Tibial nerve (tissue), 4 donors: ENCODE results near the gene ATXN3L. TPM values are rescaled to one million over a fixed set of nuclear protein-coding genes. Genes with fewer than 3 reads are reported as not detected.

Experiments used
- DNase-seq, 2 donors: peaks; one replicate each; pipeline ENCODE4 v3.0.0-alpha.2; 2019; ENCODE audit warnings: low spot score in 2 of 2
- H3K27ac ChIP-seq, 4 donors: fragments of 200-600 bp; sonication (generic) in 3 of 4; one replicate each; pipeline ENCODE4 v1.5.1; 2017 to 2019; ENCODE audit warnings: mild to moderate bottlenecking in 1 of 4
- H3K27me3 ChIP-seq, 2 donors: fragments of 200-600 bp; sonication (generic) in 1 of 2; one replicate each; pipeline versions ENCODE4 v1.5.1 to v1.6.0; 2017 to 2019
- H3K36me3 ChIP-seq, 3 donors: fragments of 200-600 bp; sonication (generic); one replicate each; pipeline ENCODE4 v1.5.1; 2018 to 2019
- H3K4me1 ChIP-seq, 4 donors: fragments of 200-600 bp; sonication (generic) in 3 of 4; one replicate each; pipeline ENCODE4 v1.5.1; 2017 to 2019
- H3K4me3 ChIP-seq, 4 donors: fragments of 200-600 bp; sonication (generic) in 3 of 4; one replicate each; pipeline ENCODE4 v1.5.1; 2017 to 2019; ENCODE audit warnings: mild to moderate bottlenecking in 1 of 4, moderate library complexity in 1 of 4
- H3K9me3 ChIP-seq, 4 donors: fragments of 200-600 bp; sonication (generic) in 3 of 4; one replicate each; pipeline ENCODE4 v1.5.1; 2017 to 2019
- EP300 ChIP-seq, 2 donors: sonication (generic); formaldehyde crosslinking; IDR thresholded peaks; one replicate each; pipeline ENCODE4 v1.6.1; 2017; ENCODE audit warnings: antibody characterized with exemption in 2 of 2, mild to moderate bottlenecking in 1 of 2
- POLR2A ChIP-seq, 2 donors: fragments of 450-650 bp; IDR thresholded peaks; one replicate each; pipeline ENCODE4 v1.6.1; 2017; ENCODE audit warnings: antibody characterized with exemption in 2 of 2, mild to moderate bottlenecking in 2 of 2, moderate library complexity in 2 of 2
- WGBS, 2 donors: methylation state at CpG; one replicate each; pipeline ENCODE4 v1.1.5; 2018; 5-methylcytosine and 5-hydroxymethylcytosine counted together
- total RNA-seq, 4 donors: library from RNA; depleted of rRNA; stranded (reverse); fragments of >200 nt; gene quantifications; one replicate each; pipeline ENCODE4 v1.1.0, GENCODE V29; 2016
- TF ChIP-seq, protein P1 (sequence below), 5 experiments: fragments of 200-600 bp in 3 of 5; fragments of 450-650 bp in 2 of 5; sonication (generic) in 3 of 5; IDR thresholded peaks; one replicate each; pipeline ENCODE4 v1.5.1; 2016 to 2019; ENCODE audit warnings: antibody characterized with exemption in 5 of 5, mild to moderate bottlenecking in 3 of 5, moderate library complexity in 2 of 5

Gene ATXN3L
- total RNA-seq, 4 donors from 2014 or later, result not detected

DNA sequence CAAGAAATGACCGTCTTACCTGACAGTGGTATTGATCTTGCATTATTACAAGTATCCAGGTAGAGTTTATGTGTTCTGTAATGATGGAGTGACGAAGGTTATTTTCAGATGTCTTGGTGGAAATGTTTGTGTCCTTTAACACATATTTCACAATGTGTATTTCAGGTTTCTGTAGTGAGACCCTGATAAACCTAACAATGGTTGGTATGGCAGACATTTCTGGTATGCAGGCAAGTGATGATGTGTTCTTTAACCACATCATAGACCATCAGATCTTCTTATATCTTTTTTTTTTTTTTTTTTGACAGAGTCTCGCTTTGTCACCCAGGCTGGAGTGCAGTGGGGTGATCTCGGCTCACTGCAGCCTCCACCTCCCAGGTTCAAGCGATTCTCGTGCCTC lies 14.6 kb upstream of the ATXN3L start:
- no peak for DNase-seq
- no peaks in the 10 kb centered on the region for H3K4me1 ChIP-seq
- no peaks in the 10 kb centered on the region for H3K27me3 ChIP-seq
- no peak overlapping the region for H3K27ac ChIP-seq
- H3K36me3 ChIP-seq, result no peaks in the 10 kb centered on the region
- no peak for TF ChIP-seq POLR2A (IDR thresholded peaks at IDR 0.05)
- TF ChIP-seq, protein P1, sequence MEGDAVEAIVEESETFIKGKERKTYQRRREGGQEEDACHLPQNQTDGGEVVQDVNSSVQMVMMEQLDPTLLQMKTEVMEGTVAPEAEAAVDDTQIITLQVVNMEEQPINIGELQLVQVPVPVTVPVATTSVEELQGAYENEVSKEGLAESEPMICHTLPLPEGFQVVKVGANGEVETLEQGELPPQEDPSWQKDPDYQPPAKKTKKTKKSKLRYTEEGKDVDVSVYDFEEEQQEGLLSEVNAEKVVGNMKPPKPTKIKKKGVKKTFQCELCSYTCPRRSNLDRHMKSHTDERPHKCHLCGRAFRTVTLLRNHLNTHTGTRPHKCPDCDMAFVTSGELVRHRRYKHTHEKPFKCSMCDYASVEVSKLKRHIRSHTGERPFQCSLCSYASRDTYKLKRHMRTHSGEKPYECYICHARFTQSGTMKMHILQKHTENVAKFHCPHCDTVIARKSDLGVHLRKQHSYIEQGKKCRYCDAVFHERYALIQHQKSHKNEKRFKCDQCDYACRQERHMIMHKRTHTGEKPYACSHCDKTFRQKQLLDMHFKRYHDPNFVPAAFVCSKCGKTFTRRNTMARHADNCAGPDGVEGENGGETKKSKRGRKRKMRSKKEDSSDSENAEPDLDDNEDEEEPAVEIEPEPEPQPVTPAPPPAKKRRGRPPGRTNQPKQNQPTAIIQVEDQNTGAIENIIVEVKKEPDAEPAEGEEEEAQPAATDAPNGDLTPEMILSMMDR (IDR thresholded peaks at IDR 0.05), result no peak
- TF ChIP-seq EP300 (IDR thresholded peaks at IDR 0.05), result no peak
- H3K9me3 ChIP-seq, result no peaks in the 10 kb centered on the region
- 88 to 98% methylated on average over 6 of the region's 6 CpGs for WGBS, 2 donors
- no peak overlapping the region for H3K4me3 ChIP-seq

DNA sequence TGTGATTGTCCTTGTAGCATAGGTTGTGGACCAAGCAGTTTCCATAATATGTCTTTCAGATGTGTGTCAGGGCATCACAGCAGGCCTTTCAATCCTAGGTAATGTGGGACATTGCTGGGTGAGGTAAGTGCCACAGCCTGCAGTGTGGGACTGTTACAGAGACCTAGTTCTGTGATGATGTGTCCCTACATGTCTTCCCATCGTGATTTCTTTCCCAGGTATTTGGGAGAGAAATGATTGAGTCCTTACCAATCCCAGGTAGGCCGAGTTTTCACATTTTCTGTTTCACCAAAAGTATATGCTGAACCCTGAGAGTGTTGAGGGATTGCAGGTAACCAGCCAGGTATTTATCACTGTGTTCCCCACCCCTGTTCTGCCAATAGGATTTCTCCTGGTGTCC lies 10.6 kb upstream of the ATXN3L start:
- no peak overlapping the region for H3K4me3 ChIP-seq
- 75 to 82% methylated on average over 2 of the region's 2 CpGs for WGBS, 2 donors
- H3K4me1 ChIP-seq, result no peaks in the 10 kb centered on the region
- TF ChIP-seq, protein P1 (IDR thresholded peaks at IDR 0.05), result no peak
- TF ChIP-seq EP300 (IDR thresholded peaks at IDR 0.05) (no peak), POLR2A (IDR thresholded peaks at IDR 0.05) (no peak)
- no peaks in the 10 kb centered on the region for H3K9me3 ChIP-seq
- no peaks in the 10 kb centered on the region for H3K36me3 ChIP-seq
- no peak overlapping the region for H3K27ac ChIP-seq
- H3K27me3 ChIP-seq, result peaks cover 0 to 4% of the 10 kb centered on the region in 2 donors
- no peak for DNase-seq

DNA sequence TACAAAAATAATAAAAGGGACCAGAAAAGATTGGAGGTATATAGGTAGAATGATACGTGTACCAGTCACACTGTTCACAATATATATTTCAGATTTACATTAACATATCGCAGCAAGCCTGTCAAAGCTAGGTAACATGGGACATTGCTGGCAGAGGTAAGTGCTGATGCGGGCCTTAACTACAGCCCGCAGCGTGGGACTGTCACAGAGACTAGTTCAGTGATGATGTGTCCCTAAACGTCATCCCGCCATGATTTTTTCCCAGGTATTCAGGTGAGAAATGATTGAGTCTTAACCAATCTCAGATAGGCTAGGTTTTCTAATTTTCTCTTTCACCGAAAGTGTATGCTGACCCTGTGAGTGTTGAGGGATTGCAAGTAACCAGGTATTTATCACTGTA lies 7.8 kb upstream of the ATXN3L start:
- no peak overlapping the region for H3K4me3 ChIP-seq
- H3K27ac ChIP-seq, result no peak overlapping the region
- H3K27me3 ChIP-seq, result peaks cover 0 to 4% of the 10 kb centered on the region in 2 donors
- no peak for DNase-seq
- H3K4me1 ChIP-seq, result no peaks in the 10 kb centered on the region
- no peaks in the 10 kb centered on the region for H3K9me3 ChIP-seq
- WGBS, 2 donors, result 91 to 99% methylated on average over 8 of the region's 8 CpGs
- H3K36me3 ChIP-seq, result no peaks in the 10 kb centered on the region
- TF ChIP-seq EP300 (IDR thresholded peaks at IDR 0.05), result no peak
- no peak for TF ChIP-seq POLR2A (IDR thresholded peaks at IDR 0.05)
- TF ChIP-seq, protein P1 (IDR thresholded peaks at IDR 0.05), result no peak

DNA sequence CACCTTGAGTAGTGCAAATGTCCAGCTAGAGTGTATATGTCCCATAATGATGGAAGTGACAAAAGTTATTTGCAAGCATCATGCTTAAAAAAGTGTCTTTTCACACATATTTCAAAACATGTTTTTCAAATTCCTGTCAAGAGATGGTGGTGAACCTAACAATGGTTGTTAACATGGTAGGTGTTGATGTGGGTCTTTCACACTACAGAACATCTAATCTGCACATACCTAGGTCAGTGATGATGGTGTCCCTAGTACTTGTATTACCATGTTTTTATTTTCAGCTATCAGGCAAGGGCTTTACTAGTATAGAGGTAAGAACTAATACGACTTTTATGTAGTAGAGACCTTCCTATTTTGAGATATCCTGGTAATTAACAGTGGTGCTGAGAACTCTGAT lies 3.4 kb upstream of the ATXN3L start:
- no peak overlapping the region for H3K27ac ChIP-seq
- H3K4me3 ChIP-seq, result no peak overlapping the region
- peaks cover 0 to 4% of the 10 kb centered on the region in 2 donors for H3K27me3 ChIP-seq
- DNase-seq, result no peak
- H3K36me3 ChIP-seq, result no peaks in the 10 kb centered on the region
- H3K4me1 ChIP-seq, result no peaks in the 10 kb centered on the region
- 79 to 85% methylated on average over 1 of the region's 1 CpG for WGBS, 2 donors
- no peaks in the 10 kb centered on the region for H3K9me3 ChIP-seq
- TF ChIP-seq, protein P1 (IDR thresholded peaks at IDR 0.05), result no peak
- TF ChIP-seq POLR2A (IDR thresholded peaks at IDR 0.05) (no peak), EP300 (IDR thresholded peaks at IDR 0.05) (no peak)

DNA sequence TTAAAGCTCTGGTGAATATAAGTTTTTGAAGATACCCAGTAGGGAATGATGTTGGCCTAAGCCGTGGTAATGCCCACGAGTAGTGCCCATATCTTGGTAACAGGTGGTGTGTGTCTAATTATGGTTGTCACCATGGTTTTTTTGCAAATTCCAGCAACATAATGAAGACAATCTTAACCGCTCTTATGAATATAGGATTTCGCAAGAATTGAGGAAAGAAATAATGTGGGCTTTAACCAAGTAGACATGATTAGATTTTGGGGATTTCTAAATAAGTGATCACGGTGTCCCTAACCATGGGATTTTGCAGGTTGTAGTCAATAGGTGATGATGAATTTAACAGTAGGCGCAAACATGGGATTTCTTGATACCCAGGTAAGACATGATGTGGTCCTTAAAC lies 2.5 kb downstream of the ATXN3L start:
- Histone ChIP-seq H3K4me1 (no peaks in the 10 kb centered on the region), H3K4me3 (no peak overlapping the region), H3K27me3 (no peaks in the 10 kb centered on the region), H3K36me3 (no peaks in the 10 kb centered on the region), H3K9me3 (no peaks in the 10 kb centered on the region), H3K27ac (no peak overlapping the region)
- no peak for DNase-seq
- TF ChIP-seq, protein P1 (IDR thresholded peaks at IDR 0.05), result no peak
- TF ChIP-seq EP300 (IDR thresholded peaks at IDR 0.05) (no peak), POLR2A (IDR thresholded peaks at IDR 0.05) (no peak)
- 91 to 95% methylated on average over 6 of the region's 6 CpGs for WGBS, 2 donors
